H9 (cell line): ENCODE data around the gene XRN1. TPM values are rescaled to one million over a fixed set of nuclear protein-coding genes. Genes with fewer than 3 reads are reported as not detected.
"Not testable (repeated sequence)": the region's sequence is repeated elsewhere in the genome, so short reads cannot be mapped to it uniquely, and the experiment has no call there.

ENCODE experiments used
- DNase-seq: peaks from one replicate; pipeline ENCODE4 v3.0.0-alpha.2; 2017
- H2AFZ ChIP-seq: one replicate; pipeline ENCODE4 v1.6.1; 2013; ENCODE audit warnings: mild to moderate bottlenecking, low read length, control low read depth, moderate library complexity
- H2AK5ac ChIP-seq: 2 replicates; pipeline ENCODE4 v1.6.1; 2013; ENCODE audit warnings: low read length, control low read depth, mixed read lengths; ENCODE audit not compliant: insufficient read length
- H2BK120ac ChIP-seq: one replicate; pipeline ENCODE4 v1.6.1; 2013; ENCODE audit warnings: low read depth, mild to moderate bottlenecking, low read length, control low read depth, inconsistent platforms; ENCODE audit not compliant: poor library complexity, severe bottlenecking
- H2BK12ac ChIP-seq: 2 replicates; pipeline ENCODE4 v1.6.1; 2013; ENCODE audit warnings: low read length, control low read depth, mixed read lengths, low read depth; ENCODE audit not compliant: insufficient read length
- H2BK15ac ChIP-seq: 2 replicates; pipeline ENCODE4 v1.6.1; 2013; ENCODE audit warnings: low read depth, low read length, control low read depth
- H2BK20ac ChIP-seq: one replicate; pipeline ENCODE4 v1.6.1; 2013; ENCODE audit warnings: low read depth, mild to moderate bottlenecking, low read length, control low read depth, inconsistent platforms; ENCODE audit not compliant: poor library complexity, severe bottlenecking
- H2BK5ac ChIP-seq: 2 replicates; pipeline ENCODE4 v1.6.1; 2013; ENCODE audit warnings: low read length, control low read depth, mixed read lengths; ENCODE audit not compliant: insufficient read length
- H3K14ac ChIP-seq: 2 replicates; pipeline ENCODE4 v1.6.1; 2013; ENCODE audit warnings: low read length, control low read depth; ENCODE audit not compliant: insufficient read depth
- H3K18ac ChIP-seq: 2 replicates; pipeline ENCODE4 v1.6.1; 2013; ENCODE audit warnings: low read depth, mild to moderate bottlenecking, mixed read lengths, low read length, control low read depth; ENCODE audit not compliant: insufficient read length
- H3K23ac ChIP-seq: 2 replicates; pipeline ENCODE4 v1.6.1; 2013; ENCODE audit warnings: low read length, control low read depth, mixed read lengths, low read depth; ENCODE audit not compliant: insufficient read length
- H3K23me2 ChIP-seq: 2 replicates; pipeline ENCODE4 v1.6.1; 2013; ENCODE audit warnings: low read depth, mild to moderate bottlenecking, mixed read lengths, low read length, control low read depth; ENCODE audit not compliant: insufficient read length, poor library complexity, severe bottlenecking
- H3K27ac ChIP-seq: 2 replicates; pipeline ENCODE4 v1.5.1; 2013; ENCODE audit warnings: low read length, control low read depth, mixed read lengths, low read depth; ENCODE audit not compliant: insufficient read length
- H3K27me3 ChIP-seq: 2 replicates; pipeline ENCODE4 v1.6.1; 2013; ENCODE audit warnings: low read length, control low read depth, inconsistent platforms; ENCODE audit not compliant: insufficient read depth
- H3K4ac ChIP-seq: 2 replicates; pipeline ENCODE4 v1.6.1; 2013; ENCODE audit warnings: low read depth, mild to moderate bottlenecking, control low read depth, inconsistent platforms, low read length, moderate library complexity
- H3K4me1 ChIP-seq: 2 replicates; pipeline ENCODE4 v1.6.1; 2013; ENCODE audit warnings: low read length, control low read depth, inconsistent platforms; ENCODE audit not compliant: insufficient read depth
- H3K4me2 ChIP-seq: 2 replicates; pipeline ENCODE4 v1.6.1; 2013; ENCODE audit warnings: low read length, control low read depth, mixed read lengths; ENCODE audit not compliant: insufficient read length, insufficient read depth
- H3K56ac ChIP-seq: 2 replicates; pipeline ENCODE4 v1.6.1; 2013; ENCODE audit warnings: low read depth, mild to moderate bottlenecking, mixed read lengths, low read length, control low read depth; ENCODE audit not compliant: insufficient read length
- H3K79me1 ChIP-seq: 2 replicates; pipeline ENCODE4 v1.6.1; 2013; ENCODE audit warnings: low read depth, mild to moderate bottlenecking, moderate library complexity, low read length, control low read depth, inconsistent platforms; ENCODE audit not compliant: insufficient read depth, poor library complexity, severe bottlenecking
- H3K79me2 ChIP-seq: 2 replicates; pipeline ENCODE4 v1.6.1; 2013; ENCODE audit warnings: low read length, control low read depth, inconsistent platforms; ENCODE audit not compliant: insufficient read depth
- H3K9ac ChIP-seq: 2 replicates; pipeline ENCODE4 v1.6.1; 2013; ENCODE audit warnings: low read length, control low read depth, mixed read lengths; ENCODE audit not compliant: insufficient read length; ENCODE audit errors: extremely low read depth
- H3K9me3 ChIP-seq: one replicate; pipeline ENCODE4 v1.6.1; 2013; ENCODE audit warnings: low read depth, low read length, inconsistent platforms; ENCODE audit not compliant: control insufficient read depth
- H3T11ph ChIP-seq: one replicate; pipeline ENCODE4 v1.6.1; 2013; ENCODE audit warnings: mild to moderate bottlenecking, low read length, control low read depth, inconsistent platforms
- H4K20me1 ChIP-seq: one replicate; pipeline ENCODE4 v1.6.1; 2013; ENCODE audit not compliant: control insufficient read depth, insufficient read length, insufficient read depth
- H4K5ac ChIP-seq: 2 replicates; pipeline ENCODE4 v1.6.1; 2013; ENCODE audit warnings: low read depth, mild to moderate bottlenecking, mixed read lengths, low read length, control low read depth; ENCODE audit not compliant: insufficient read length
- H4K8ac ChIP-seq: replicated peaks from 2 replicates; pipeline ENCODE4 v1.6.1; 2013; ENCODE audit warnings: low read length, control low read depth, mixed read lengths, low read depth; ENCODE audit not compliant: insufficient read length
- H4K91ac ChIP-seq: 2 replicates; pipeline ENCODE4 v1.6.1; 2013; ENCODE audit warnings: low read depth, mild to moderate bottlenecking, moderate library complexity, mixed read lengths, low read length, control low read depth; ENCODE audit not compliant: insufficient read length
- H3K27ac Mint-ChIP-seq, 3 experiments: 2 replicates in 2 of 3; 3 replicates in 1 of 3; pipeline ENCODE4 v1.8.0; 2020 to 2021; ENCODE audit warnings: mixed read lengths in 3 of 3, mild to moderate bottlenecking in 1 of 3, moderate library complexity in 1 of 3
- H3K27me3 Mint-ChIP-seq: 2 replicates; pipeline ENCODE4 v1.8.0; 2021; ENCODE audit warnings: low read depth, mild to moderate bottlenecking, moderate library complexity, mixed read lengths
- H3K36me3 Mint-ChIP-seq, 3 experiments: 2 replicates in 2 of 3; 3 replicates in 1 of 3; pipeline ENCODE4 v1.8.0; 2020 to 2021; ENCODE audit warnings: low read depth in 3 of 3, mixed read lengths in 3 of 3; ENCODE audit not compliant: insufficient read depth in 1 of 3
- H3K4me1 Mint-ChIP-seq, 2 experiments: 2 replicates each; pipeline ENCODE4 v1.8.0; 2020; ENCODE audit warnings: mixed read lengths in 2 of 2
- H3K4me3 Mint-ChIP-seq, 2 experiments: 2 replicates in 1 of 2; 3 replicates in 1 of 2; pipeline ENCODE4 v1.8.0; 2020 to 2021; ENCODE audit warnings: mild to moderate bottlenecking in 2 of 2, mixed read lengths in 2 of 2, moderate library complexity in 1 of 2
- H3K9me3 Mint-ChIP-seq, 2 experiments: 2 replicates in 1 of 2; 3 replicates in 1 of 2; pipeline ENCODE4 v1.8.0; 2020; ENCODE audit warnings: mild to moderate bottlenecking in 2 of 2, mixed read lengths in 2 of 2, moderate library complexity in 1 of 2
- CTCF ChIP-seq: fragments of 200-600 bp; sonication (generic); conservative IDR thresholded peaks from 3 replicates; pipeline ENCODE4 v1.8.0; 2021; ENCODE audit warnings: antibody characterized with exemption, mild to moderate bottlenecking
- WGBS: extraction: QIAGEN DNeasy Blood & Tissue Kit; methylation state at CpG from one replicate; pipeline ENCODE4 v1.1.7; 2013; ENCODE audit warnings: missing lambda C conversion rate, low lambda C conversion rate, mixed read lengths; ENCODE audit not compliant: insufficient read length; ENCODE audit errors: extremely low coverage; 5-methylcytosine and 5-hydroxymethylcytosine counted together
- total RNA-seq: library from RNA; stranded (reverse); gene quantifications from 2 replicates; pipeline ENCODE4 v1.2.1, GENCODE V29; 2021

Gene XRN1
- total RNA-seq, 1 experiment from 2014 or later, result 15.0 TPM

GRCh38 chr3:142374687-142375086, 73.2 kb downstream of the XRN1 start:
- Histone ChIP-seq H4K5ac (no peak overlapping the region), H2BK120ac (no peak overlapping the region), H3K9me3 (no peaks in the 10 kb centered on the region), H3K79me2 (no peaks in the 10 kb centered on the region), H3K14ac (no peak overlapping the region), H3K4me1 (no peaks in the 10 kb centered on the region), H3K56ac (no peak overlapping the region), H3K4me2 (no peak overlapping the region), H4K8ac (no peak overlapping the region), H4K20me1 (no peaks in the 10 kb centered on the region), H3K23ac (no peak overlapping the region), H3T11ph (no peak overlapping the region), H2BK5ac (no peak overlapping the region), H2BK12ac (no peak overlapping the region), H3K9ac (no peak overlapping the region), H2BK20ac (no peak overlapping the region), H3K79me1 (no peaks in the 10 kb centered on the region), H3K23me2 (no peaks in the 10 kb centered on the region), H2AK5ac (no peak overlapping the region), H3K27me3 (no peaks in the 10 kb centered on the region), H4K91ac (no peak overlapping the region), H2AFZ (no peak overlapping the region), H3K27ac (no peak overlapping the region), H3K4ac (no peak overlapping the region), H2BK15ac (no peak overlapping the region), H3K18ac (no peak overlapping the region)
- DNase-seq, result no peak
- Mint-ChIP-seq H3K4me1 (no peaks in the 10 kb centered on the region), H3K4me3 (no peak overlapping the region), H3K27me3 (no peaks in the 10 kb centered on the region), H3K27ac (no peak overlapping the region), H3K9me3 (no peaks in the 10 kb centered on the region), H3K36me3 (peaks cover 0 to 12% (median 0%) of the 10 kb centered on the region in 3 experiments; a peak in 3 of 7 replicates)
- WGBS, result no CpG with 5 or more reads among the region's 3 CpGs
- TF ChIP-seq CTCF, result no peak

GRCh38 chr3:142369576-142369975, 78.3 kb downstream of the XRN1 start:
- H3K23ac ChIP-seq, H3K36me3 Mint-ChIP-seq, H3K56ac ChIP-seq, H2BK5ac ChIP-seq, H2BK120ac ChIP-seq, H3K18ac ChIP-seq, H3K4me1 Mint-ChIP-seq, H3K27me3 Mint-ChIP-seq, H3K9me3 Mint-ChIP-seq, H3K27me3 ChIP-seq, H3K9ac ChIP-seq, H4K20me1 ChIP-seq, H2AFZ ChIP-seq, H3K4ac ChIP-seq, H3K4me1 ChIP-seq, H3K14ac ChIP-seq, H3K9me3 ChIP-seq, H2BK15ac ChIP-seq, H3K79me1 ChIP-seq, DNase-seq, H2BK12ac ChIP-seq, H3K27ac ChIP-seq, H3K79me2 ChIP-seq, H4K5ac ChIP-seq, H3K4me3 Mint-ChIP-seq, H3K4me2 ChIP-seq, H3T11ph ChIP-seq, H4K8ac ChIP-seq, H4K91ac ChIP-seq, H3K27ac Mint-ChIP-seq, H3K23me2 ChIP-seq, H2AK5ac ChIP-seq, H2BK20ac ChIP-seq: not testable (repeated sequence)
- WGBS, result no CpG with 5 or more reads among the region's 6 CpGs
